ENCODE data around the gene MYL3. TPM values are rescaled to one million over a fixed set of nuclear protein-coding genes. Genes with fewer than 3 reads are reported as not detected.

The MYL3 gene
- total RNA-seq, 4 donors from 2014 or later, result 0.82 to 16.1 (median 1.4) TPM; not detected in 1

- no peak for TF ChIP-seq CTCF (IDR thresholded peaks at IDR 0.05)
- TF ChIP-seq POLR2A (IDR thresholded peaks at IDR 0.05), result no peak
- in situ Hi-C loops (cut with MboI; ENCODE audit: low pct_ligation_motif_present in 1 of 4, low pct_unique_long_range_greater_than_20kb in 1 of 4, low sequenced_read_pairs in 3 of 4), result loop anchor here in 3 of 4 donors (25.0 kb wide), 3 partner anchors 145 to 505 kb away; partner anchors contain the start of genes PRSS50 (in 1 of the 3) and TMIE (in 1 of the 3)
- 64 to 78% methylated on average over 8 to 10 of the region's 10 CpGs for WGBS, 2 donors (ENCODE audit: low coverage in 1 of 2)
- Histone ChIP-seq H3K36me3 (no peaks in the 10 kb centered on the region), H3K27ac (no peak overlapping the region), H3K4me1 (no peaks in the 10 kb centered on the region), H3K9me3 (no peaks in the 10 kb centered on the region), H3K27me3 (no peaks in the 10 kb centered on the region), H3K4me3 (no peak overlapping the region)
- DNase-seq, result no peak
- intact Hi-C loops (cut with DNase I; ENCODE audit: low total_unique reads), result no loop called here
Measured at GRCh38 chr3:46857485-46858341, 5.5 kb downstream of the MYL3 start.

GRCh38 chr3:46856576-46857471 is 6.4 kb downstream of the MYL3 start:
- no peak overlapping the region for H3K27ac ChIP-seq
- 40 to 88% methylated on average over 1 to 17 of the region's 17 CpGs for WGBS, 2 donors (ENCODE audit: low coverage in 1 of 2)
- no peaks in the 10 kb centered on the region for H3K9me3 ChIP-seq
- no peaks in the 10 kb centered on the region for H3K36me3 ChIP-seq
- no peak overlapping the region for H3K4me3 ChIP-seq
- DNase-seq, result no peak
- intact Hi-C loops (cut with DNase I; ENCODE audit: low total_unique reads) (no loop called here), in situ Hi-C loops (cut with MboI; ENCODE audit: low pct_ligation_motif_present in 1 of 4, low pct_unique_long_range_greater_than_20kb in 1 of 4, low sequenced_read_pairs in 3 of 4) (loop anchor here in 3 of 4 donors (25.0 kb wide), 3 partner anchors 145 to 505 kb away; partner anchors contain the start of genes PRSS50 (in 1 of the 3) and TMIE (in 1 of the 3))
- H3K4me1 ChIP-seq, result no peaks in the 10 kb centered on the region
- no peaks in the 10 kb centered on the region for H3K27me3 ChIP-seq
- TF ChIP-seq EP300 (IDR thresholded peaks at IDR 0.05; ENCODE audit: low read depth), result no peak
- no peak for TF ChIP-seq POLR2AphosphoS5 (IDR thresholded peaks at IDR 0.05)
- no peak for TF ChIP-seq POLR2A (IDR thresholded peaks at IDR 0.05)
- TF ChIP-seq CTCF (IDR thresholded peaks at IDR 0.05), result no peak

- in situ Hi-C loops (cut with MboI; ENCODE audit: low pct_ligation_motif_present in 1 of 4, low pct_unique_long_range_greater_than_20kb in 1 of 4, low sequenced_read_pairs in 3 of 4), result loop anchor here in 3 of 4 donors (25.0 kb wide), 3 partner anchors 142 to 508 kb away; partner anchors contain the start of genes PRSS50 (in 1 of the 3) and TMIE (in 1 of the 3)
- TF ChIP-seq CTCF (IDR thresholded peaks at IDR 0.05), result no peak
- no peak for TF ChIP-seq POLR2A (IDR thresholded peaks at IDR 0.05)
- no peak for TF ChIP-seq EP300 (IDR thresholded peaks at IDR 0.05; ENCODE audit: low read depth)
- TF ChIP-seq POLR2AphosphoS5 (IDR thresholded peaks at IDR 0.05), result no peak
- Histone ChIP-seq H3K27me3 (no peaks in the 10 kb centered on the region), H3K9me3 (no peaks in the 10 kb centered on the region), H3K27ac (no peak overlapping the region), H3K36me3 (no peaks in the 10 kb centered on the region), H3K4me1 (no peaks in the 10 kb centered on the region), H3K4me3 (no peak overlapping the region)
- DNase-seq, result no peak
- intact Hi-C loops (cut with DNase I; ENCODE audit: low total_unique reads), result no loop called here
- 84 to 100% methylated on average over 1 to 5 of the region's 5 CpGs for WGBS, 2 donors (ENCODE audit: low coverage in 1 of 2)
Measured at GRCh38 chr3:46854555-46854991, 8.7 kb downstream of the MYL3 start.
